GM19324 (cell line): ENCODE results near the gene CEMIP.

ENCODE experiments used
- ATAC-seq: cut with Tn5 transposase; IDR thresholded peaks from one replicate; pipeline ENCODE4 v1.9.1; 2021; ENCODE audit warnings: mild to moderate bottlenecking, moderate library complexity; ENCODE audit not compliant: unreplicated experiment, low FRiP score

Gene CEMIP

GRCh38 chr15:80839764-80840130 lies 60.6 kb downstream of the CEMIP start:
- ATAC-seq: no peak

GRCh38 chr15:80840182-80841130 lies 61.3 kb downstream of the CEMIP start:
- no peak for ATAC-seq

- ATAC-seq: no peak
Measured at GRCh38 chr15:80841541-80841940, 62.4 kb downstream of the CEMIP start.

GRCh38 chr15:80844011-80844732 lies 65.0 kb downstream of the CEMIP start:
- ATAC-seq: no peak

GRCh38 chr15:80846031-80846815 lies 67.1 kb downstream of the CEMIP start:
- no peak for ATAC-seq

GRCh38 chr15:80849308-80849707 lies 70.1 kb downstream of the CEMIP start:
- no peak for ATAC-seq

- ATAC-seq: no peak
Measured at GRCh38 chr15:80850941-80851451, 71.8 kb downstream of the CEMIP start.

- ATAC-seq: no peak
Measured at GRCh38 chr15:80852676-80853075, 73.5 kb downstream of the CEMIP start.

- ATAC-seq: no peak
Measured at GRCh38 chr15:80854104-80854503, 74.9 kb downstream of the CEMIP start.

GRCh38 chr15:80855206-80855605 lies 76.0 kb downstream of the CEMIP start:
- ATAC-seq: no peak

GRCh38 chr15:80856400-80856799 lies 77.2 kb downstream of the CEMIP start:
- ATAC-seq: no peak

GRCh38 chr15:80856809-80857377 lies 77.7 kb downstream of the CEMIP start:
- ATAC-seq: no peak

- ATAC-seq: no peak
Measured at GRCh38 chr15:80861731-80862170, 82.6 kb downstream of the CEMIP start.

- ATAC-seq: no peak
Measured at GRCh38 chr15:80864666-80865065, 85.5 kb downstream of the CEMIP start.

- no peak for ATAC-seq
Measured at GRCh38 chr15:80866936-80867335, 87.8 kb downstream of the CEMIP start.

- no peak for ATAC-seq
Measured at GRCh38 chr15:80870366-80870765, 91.2 kb downstream of the CEMIP start.

- no peak for ATAC-seq
Measured at GRCh38 chr15:80870893-80871292, 91.7 kb downstream of the CEMIP start.

- no peak for ATAC-seq
Measured at GRCh38 chr15:80871858-80872257, 92.7 kb downstream of the CEMIP start.

- no peak for ATAC-seq
Measured at GRCh38 chr15:80873366-80873952, 94.3 kb downstream of the CEMIP start.
